Liver (tissue), 9 donors: ENCODE results near the gene LRGUK. TPM values are rescaled to one million over a fixed set of nuclear protein-coding genes. Genes with fewer than 3 reads are reported as not detected.
A peak's percentile ranks its signal among the peaks of the same experiment; 100 is the strongest.
"Not testable (repeated sequence)": the region's sequence is repeated elsewhere in the genome, so short reads cannot be mapped to it uniquely, and the experiment has no call there.

Experiments used
- DNase-seq: peaks from one replicate; pipeline ENCODE4 v3.0.0-alpha.2; 2017; ENCODE audit warnings: low spot score
- H3K27ac ChIP-seq, 2 donors: one replicate each; pipeline ENCODE4 v1.7.0; 2013; ENCODE audit warnings: inconsistent platforms in 2 of 2, low read length in 2 of 2, control low read depth in 1 of 2, low read depth in 1 of 2, mild to moderate bottlenecking in 1 of 2
- H3K27me3 ChIP-seq, 4 donors: one replicate each; pipeline versions ENCODE4 v1.6.1 to v1.7.0; 2013; ENCODE audit warnings: low read length in 3 of 4, inconsistent platforms in 1 of 4, mild to moderate bottlenecking in 1 of 4, moderate library complexity in 1 of 4; ENCODE audit not compliant: control insufficient read depth in 4 of 4, insufficient read depth in 4 of 4
- H3K36me3 ChIP-seq, 4 donors: one replicate each; pipeline versions ENCODE4 v1.6.1 to v1.7.0; 2013; ENCODE audit warnings: low read length in 3 of 4, mild to moderate bottlenecking in 3 of 4, low read depth in 1 of 4, moderate library complexity in 1 of 4; ENCODE audit not compliant: control insufficient read depth in 4 of 4, insufficient read depth in 3 of 4
- H3K4me1 ChIP-seq, 4 donors: one replicate each; pipeline versions ENCODE4 v1.6.1 to v1.7.0; 2013; ENCODE audit warnings: low read length in 3 of 4, mild to moderate bottlenecking in 3 of 4, moderate library complexity in 1 of 4; ENCODE audit not compliant: control insufficient read depth in 4 of 4, insufficient read depth in 4 of 4
- H3K4me3 ChIP-seq, 3 donors: one replicate each; pipeline versions ENCODE4 v1.6.1 to v1.7.0; 2013; ENCODE audit warnings: low read length in 3 of 3, control low read depth in 1 of 3, low read depth in 1 of 3, mild to moderate bottlenecking in 1 of 3
- H3K9ac ChIP-seq, 2 donors: one replicate each; pipeline ENCODE4 v1.7.0; 2013; ENCODE audit warnings: low read length in 2 of 2, mild to moderate bottlenecking in 2 of 2, moderate library complexity in 2 of 2, control low read depth in 1 of 2, low read depth in 1 of 2
- H3K9me3 ChIP-seq, 4 donors: one replicate each; pipeline versions ENCODE4 v1.6.1 to v1.7.0; 2013; ENCODE audit warnings: low read length in 3 of 4; ENCODE audit not compliant: control insufficient read depth in 4 of 4
- ATF3 ChIP-seq: IDR thresholded peaks from 2 replicates; pipeline ENCODE4 v1.6.1; 2016; ENCODE audit warnings: antibody characterized with exemption
- EGR1 ChIP-seq, 2 donors: IDR thresholded peaks; 2 replicates each; pipeline ENCODE4 v1.6.1; 2016 to 2018; ENCODE audit warnings: antibody characterized with exemption in 2 of 2, low read depth in 2 of 2
- FOXA1 ChIP-seq: IDR thresholded peaks from 2 replicates; pipeline ENCODE4 v1.6.1; 2016; ENCODE audit warnings: antibody characterized with exemption
- FOXA2 ChIP-seq: IDR thresholded peaks from 2 replicates; pipeline ENCODE4 v1.6.1; 2016; ENCODE audit warnings: antibody characterized with exemption
- GABPA ChIP-seq, 2 donors: IDR thresholded peaks in 1 of 2; conservative IDR thresholded peaks in 1 of 2; 2 replicates each; pipeline ENCODE4 v1.6.1; 2016; ENCODE audit warnings: antibody characterized with exemption in 2 of 2, mild to moderate bottlenecking in 1 of 2, moderate library complexity in 1 of 2
- HNF4A ChIP-seq, 2 donors: conservative IDR thresholded peaks; 2 replicates each; pipeline ENCODE4 v1.6.1; 2016; ENCODE audit warnings: antibody characterized with exemption in 2 of 2, mild to moderate bottlenecking in 2 of 2
- HNF4G ChIP-seq: IDR thresholded peaks from 2 replicates; pipeline ENCODE4 v1.6.1; 2016; ENCODE audit warnings: antibody characterized with exemption
- MAX ChIP-seq: IDR thresholded peaks from 2 replicates; pipeline ENCODE4 v1.6.1; 2016; ENCODE audit warnings: antibody characterized with exemption
- RAD21 ChIP-seq, 2 donors: IDR thresholded peaks; 2 replicates each; pipeline ENCODE4 v1.6.1; 2016; ENCODE audit warnings: antibody characterized with exemption in 2 of 2, mild to moderate bottlenecking in 2 of 2
- REST ChIP-seq: IDR thresholded peaks from 2 replicates; pipeline ENCODE4 v1.6.1; 2016; ENCODE audit warnings: antibody characterized with exemption, mild to moderate bottlenecking
- SP1 ChIP-seq: IDR thresholded peaks from 2 replicates; pipeline ENCODE4 v1.6.1; 2018; ENCODE audit warnings: antibody characterized with exemption, mild to moderate bottlenecking
- TAF1 ChIP-seq: conservative IDR thresholded peaks from 2 replicates; pipeline ENCODE4 v1.6.1; 2016; ENCODE audit warnings: antibody characterized with exemption, mild to moderate bottlenecking
- YY1 ChIP-seq: IDR thresholded peaks from 2 replicates; pipeline ENCODE4 v1.6.1; 2016; ENCODE audit warnings: antibody characterized with exemption, mild to moderate bottlenecking
- ZBTB33 ChIP-seq: IDR thresholded peaks from 2 replicates; pipeline ENCODE4 v1.6.1; 2016; ENCODE audit warnings: antibody characterized with exemption
- WGBS: extraction: QIAGEN DNeasy Blood & Tissue Kit; methylation state at CpG from one replicate; pipeline ENCODE4 v1.1.7; 2013; 5-methylcytosine and 5-hydroxymethylcytosine counted together
- polyA plus RNA-seq, 2 donors: library from polyadenylated mRNA; stranded (reverse) in 1 of 2; unstranded in 1 of 2; fragments of 200-250 nt in 1 of 2; fragments of >200 nt in 1 of 2; fragmentation: Nextera tagmentation in 1 of 2; extraction: Ambion mirVana in 1 of 2; gene quantifications; one replicate each; pipeline versions ENCODE4 v1.2.1 to v1.2.3, GENCODE V29; 2013 to 2015
- total RNA-seq, 2 donors: library from RNA; depleted of rRNA; stranded (reverse); fragments of >200 nt; gene quantifications; one replicate each; pipeline ENCODE4 v1.2.3, GENCODE V29; 2014
- donor health status: healthy.
- donor health status: healthy.
- donor health status: healthy.
- donor health status: healthy.
- donor health status: healthy.

Gene LRGUK
- total RNA-seq = under 1 TPM; 0.09 to 0.50 TPM
- polyA plus RNA-seq = under 1 TPM; 0.03 to 0.15 TPM

GRCh38 chr7:134126966-134127848 is at the start of gene LRGUK:
TSS of gene LRGUK (plus strand) at chr7:134127340. CDS start at chr7:134127368, 28 bp downstream.
- Histone ChIP-seq H3K9ac (peak within 1 kb of the TSS in 1 of 2 donors; percentile 42), H3K4me1 (peaks cover 2 to 13% (median 12%) of the 10 kb centered on the region in 4 donors), H3K4me3 (peak within 1 kb of the TSS; percentile 50 to 99 (median 75)), H3K27me3 (no peaks in the 10 kb centered on the region), H3K9me3 (no peaks in the 10 kb centered on the region), H3K27ac (no peak within 1 kb of the TSS), H3K36me3 (no peaks in the 10 kb centered on the region)
- WGBS = 2% methylated on average over 43 of the region's 43 CpGs
- DNase-seq = peak; percentile 74
- TF ChIP-seq ZBTB33 (no peak), YY1 (peak; percentile 97), GABPA (IDR thresholded peaks at IDR 0.05 in 1 of 2, conservative IDR thresholded peaks at IDR 0.05 in 1 of 2) (peak in 1 of 2 donors; percentile 18), REST (no peak), FOXA1 (no peak), RAD21 (IDR thresholded peaks at IDR 0.05) (peak; percentile 9 to 26), FOXA2 (no peak), MAX (no peak), HNF4A (conservative IDR thresholded peaks at IDR 0.05) (no peak), ATF3 (no peak), SP1 (no peak), EGR1 (IDR thresholded peaks at IDR 0.05; ENCODE audit: low read depth in 2 of 2) (no peak), HNF4G (no peak), TAF1 (no peak)

- over 99% methylated on average over 2 of the region's 2 CpGs for WGBS
Observed at GRCh38 chr7:134077560-134077959, 49.6 kb upstream of the LRGUK start.

More at GRCh38 chr7:134077560-134077959, 49.6 kb upstream of the LRGUK start:
- not testable (repeated sequence) for H3K27me3 ChIP-seq, DNase-seq, H3K4me3 ChIP-seq, H3K36me3 ChIP-seq, H3K9me3 ChIP-seq, H3K9ac ChIP-seq, H3K4me1 ChIP-seq, H3K27ac ChIP-seq
